Measurements from ENCODE around the gene LCLAT1.
A peak's percentile ranks its signal among the peaks of the same experiment; 100 is the strongest.
"Not testable (repeated sequence)": the region's sequence is repeated elsewhere in the genome, so short reads cannot be mapped to it uniquely, and the experiment has no call there.

LCLAT1 gene

DNA sequence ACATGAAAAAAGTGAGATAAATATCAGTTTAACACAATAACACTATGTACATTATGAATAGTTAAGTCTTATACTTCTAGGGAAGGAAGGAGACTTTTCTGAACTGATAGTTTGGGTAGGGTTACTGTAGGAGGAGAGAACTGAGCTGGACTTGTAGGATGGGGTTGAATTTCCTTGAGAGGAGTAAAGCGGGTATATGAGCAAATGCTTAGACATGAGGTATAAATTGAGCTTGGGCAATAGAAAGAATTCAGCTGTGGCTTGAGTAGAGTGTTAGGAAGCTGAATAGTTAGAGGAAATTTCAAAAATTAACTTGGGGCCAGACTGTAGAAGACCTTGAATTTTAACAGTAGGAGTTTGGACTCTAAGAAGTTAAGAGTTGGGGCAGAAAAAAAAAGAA lies 45.1 kb downstream of the LCLAT1 start:
- no peak for DNase-seq

DNA sequence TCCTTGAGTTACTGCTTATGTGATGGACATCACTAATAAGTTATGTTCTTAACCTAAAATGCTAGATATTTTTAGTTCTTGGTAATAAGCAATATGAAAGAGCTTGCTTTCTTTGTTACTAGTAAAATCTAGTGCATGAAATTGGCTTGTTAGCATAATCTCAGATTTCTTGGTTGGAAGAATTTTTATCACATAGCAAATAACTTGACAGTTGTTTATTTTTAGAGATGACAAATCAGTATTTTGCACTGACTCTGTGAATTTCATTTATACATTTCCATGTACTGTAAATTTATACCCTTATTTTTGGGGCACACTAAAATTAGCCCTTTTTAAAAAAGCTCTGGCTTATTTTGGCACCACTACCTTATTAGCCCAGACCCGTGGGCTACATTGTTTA lies 45.6 kb downstream of the LCLAT1 start:
- DNase-seq: no peak

DNA sequence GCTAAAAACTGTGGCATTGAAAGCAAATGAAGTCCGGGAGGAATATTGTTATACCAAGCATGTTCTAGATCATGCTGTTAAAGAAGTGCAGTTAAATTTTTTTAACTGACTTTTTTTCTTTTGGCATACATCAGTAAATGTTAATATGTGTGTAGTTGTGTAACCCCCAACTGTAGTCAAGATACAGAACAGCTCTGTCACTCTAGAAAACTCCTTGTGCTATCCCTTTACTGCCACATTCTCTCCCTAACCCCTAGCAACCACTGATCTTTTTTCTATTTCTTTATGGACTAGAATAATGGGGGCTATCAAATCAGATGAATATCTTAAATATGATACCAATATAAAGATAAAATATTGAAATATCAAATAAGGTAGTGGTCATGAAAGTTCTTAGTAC lies 46.4 kb downstream of the LCLAT1 start:
- DNase-seq: no peak

GRCh38 chr2:30495896-30496295 lies 48.9 kb downstream of the LCLAT1 start:
- DNase-seq: not testable (repeated sequence)

- DNase-seq: no peak
Measured at GRCh38 chr2:30499681-30500080, 52.6 kb downstream of the LCLAT1 start.

- no peak for DNase-seq
Measured at GRCh38 chr2:30500699-30501098, 53.7 kb downstream of the LCLAT1 start.

DNA sequence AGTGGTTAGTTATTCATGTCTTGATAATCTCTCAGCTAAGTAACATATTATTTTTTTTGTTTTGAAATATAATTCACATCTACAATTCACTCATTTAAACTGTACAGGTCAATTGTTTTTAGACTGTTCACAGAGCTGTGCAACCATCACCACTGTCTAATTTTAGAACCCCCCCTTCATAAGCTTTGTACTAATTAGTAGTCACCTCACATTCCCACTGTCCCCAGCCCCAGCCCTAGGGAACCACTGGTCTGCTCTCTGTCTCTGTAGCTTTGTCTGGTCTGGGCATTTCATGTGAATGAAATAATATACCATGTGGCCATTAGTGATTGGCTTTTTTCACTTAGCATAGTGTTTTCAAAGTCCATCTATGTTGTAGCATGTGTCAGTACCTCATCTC lies 55.3 kb downstream of the LCLAT1 start:
- no peak for DNase-seq

DNA sequence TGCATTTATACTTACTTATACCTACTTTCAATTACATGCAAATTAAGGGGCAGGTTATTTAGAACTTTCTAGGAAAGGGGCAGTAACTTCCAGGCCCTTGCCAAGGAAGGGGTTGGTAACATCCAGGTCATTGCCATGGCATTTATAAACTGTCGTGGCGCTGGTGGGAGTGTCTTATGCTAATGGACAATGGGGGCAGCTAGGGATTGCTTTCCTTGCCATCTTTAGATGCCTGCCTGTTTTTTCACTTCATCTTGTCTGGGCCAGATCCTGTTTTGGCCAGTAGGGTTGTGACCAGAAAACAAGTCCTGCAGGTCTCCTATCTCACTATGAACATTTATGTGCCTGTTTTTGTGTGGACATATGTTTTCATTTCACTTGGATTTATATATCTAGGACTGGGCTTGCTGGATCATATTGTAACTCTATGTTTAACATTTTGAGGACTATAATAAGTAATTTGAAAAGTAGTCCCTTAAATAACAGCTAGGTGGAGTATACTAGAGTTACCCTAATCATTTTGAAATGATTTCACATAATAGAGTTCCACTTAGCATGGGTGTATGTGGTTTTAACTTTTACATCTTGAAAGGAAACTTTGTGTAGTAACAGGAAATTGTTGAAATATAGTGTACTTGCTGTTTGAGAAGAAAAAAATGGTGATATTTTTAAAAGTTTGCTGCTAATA lies 56.1 kb downstream of the LCLAT1 start:
- no peak for DNase-seq

GRCh38 chr2:30503695-30504052 lies 56.6 kb downstream of the LCLAT1 start:
- DNase-seq: no peak

DNA sequence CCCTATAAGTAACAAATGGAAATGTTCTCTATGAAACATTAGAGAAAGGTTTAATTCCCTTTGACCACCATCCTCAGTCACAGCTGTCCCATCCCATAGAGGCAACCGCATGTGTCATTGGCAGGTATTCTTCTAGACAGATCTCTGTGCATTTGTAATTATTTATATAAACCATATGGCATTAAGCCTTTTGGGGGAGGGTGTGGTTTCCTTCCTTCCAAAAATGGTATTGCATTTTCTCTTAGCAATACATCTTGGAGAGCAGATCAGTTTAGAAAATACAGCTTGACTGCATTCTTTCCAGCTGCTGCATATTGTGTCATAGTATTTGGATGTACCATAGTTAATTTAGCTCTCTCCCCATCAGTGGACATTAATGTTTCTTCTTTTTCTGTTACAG lies 57.7 kb downstream of the LCLAT1 start:
- no peak for DNase-seq

GRCh38 chr2:30505500-30506180 lies 58.6 kb downstream of the LCLAT1 start:
- DNase-seq: no peak

DNA sequence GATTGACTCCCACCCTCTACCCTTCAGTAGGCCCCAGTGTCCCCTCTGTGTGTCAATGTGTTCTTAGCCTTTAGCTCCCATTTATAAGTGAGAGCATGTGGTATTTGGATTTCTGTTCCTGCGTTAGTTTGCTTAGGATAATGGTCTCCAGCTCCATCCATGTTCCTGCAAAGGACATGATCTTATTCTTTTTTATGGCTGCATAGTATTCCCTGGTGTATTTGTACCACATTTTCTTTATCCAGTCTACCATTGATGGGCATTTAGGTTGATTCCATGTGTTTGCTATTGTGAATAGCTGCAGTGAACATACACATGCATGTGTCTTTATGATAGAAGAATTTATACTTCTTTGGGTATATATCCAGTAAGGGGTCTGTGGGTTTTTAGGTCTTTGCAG lies 60.4 kb downstream of the LCLAT1 start:
- not testable (repeated sequence) for DNase-seq

- DNase-seq: no peak
Measured at GRCh38 chr2:30509716-30510115, 62.7 kb downstream of the LCLAT1 start.

- no peak for DNase-seq
Measured at GRCh38 chr2:30510409-30510808, 63.4 kb downstream of the LCLAT1 start.

GRCh38 chr2:30511122-30512083 lies 64.4 kb downstream of the LCLAT1 start:
- peak; percentile 85 for DNase-seq

DNA sequence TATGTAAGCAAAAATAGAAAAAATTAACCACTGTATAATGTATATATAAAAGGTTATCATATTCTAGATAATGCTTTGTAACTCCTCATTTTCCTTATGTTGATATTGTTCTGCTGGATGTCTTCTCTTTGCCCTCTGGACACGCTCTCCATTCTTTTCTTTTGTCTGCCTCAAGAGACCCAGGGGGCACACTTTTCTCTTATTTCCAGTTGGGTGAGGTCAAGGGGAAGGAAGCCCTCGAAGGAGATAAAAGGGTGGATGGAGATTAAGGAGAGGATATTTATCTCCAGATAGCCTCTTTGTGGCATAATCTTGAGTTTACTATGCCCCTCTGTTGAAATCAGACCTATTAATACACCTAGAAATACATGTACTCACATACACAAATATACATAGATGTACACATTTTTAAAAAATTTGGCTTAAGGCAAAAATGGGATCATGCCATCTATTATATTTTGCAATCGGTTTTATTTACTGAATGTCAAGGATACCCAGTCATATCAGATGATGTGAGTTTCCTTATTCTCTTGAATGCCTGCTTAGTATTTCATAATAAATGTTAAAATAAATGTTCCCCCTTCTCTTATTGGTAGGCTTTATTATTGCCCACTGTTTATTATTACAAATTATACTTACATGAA lies 65.3 kb downstream of the LCLAT1 start:
- DNase-seq: no peak

DNA sequence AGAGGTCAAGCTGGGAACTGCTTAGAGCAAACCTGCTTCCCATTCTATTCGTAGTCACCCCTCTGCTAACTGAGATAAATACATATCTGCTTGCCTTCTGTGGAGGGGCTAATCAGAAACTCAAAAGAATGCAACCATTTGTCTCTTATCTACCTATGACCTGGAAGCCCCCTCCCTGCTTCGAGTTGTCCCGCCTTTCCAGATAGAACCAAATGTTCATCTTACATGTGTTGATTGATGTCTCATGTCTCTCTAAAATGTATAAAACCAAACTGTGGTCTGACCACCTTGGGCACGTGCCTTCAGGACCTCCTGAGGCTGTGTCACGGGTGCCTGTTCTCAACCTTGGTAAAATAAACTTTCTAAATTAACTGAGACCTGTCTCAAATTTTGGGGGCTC lies 66.6 kb downstream of the LCLAT1 start:
- not testable (repeated sequence) for DNase-seq

DNA sequence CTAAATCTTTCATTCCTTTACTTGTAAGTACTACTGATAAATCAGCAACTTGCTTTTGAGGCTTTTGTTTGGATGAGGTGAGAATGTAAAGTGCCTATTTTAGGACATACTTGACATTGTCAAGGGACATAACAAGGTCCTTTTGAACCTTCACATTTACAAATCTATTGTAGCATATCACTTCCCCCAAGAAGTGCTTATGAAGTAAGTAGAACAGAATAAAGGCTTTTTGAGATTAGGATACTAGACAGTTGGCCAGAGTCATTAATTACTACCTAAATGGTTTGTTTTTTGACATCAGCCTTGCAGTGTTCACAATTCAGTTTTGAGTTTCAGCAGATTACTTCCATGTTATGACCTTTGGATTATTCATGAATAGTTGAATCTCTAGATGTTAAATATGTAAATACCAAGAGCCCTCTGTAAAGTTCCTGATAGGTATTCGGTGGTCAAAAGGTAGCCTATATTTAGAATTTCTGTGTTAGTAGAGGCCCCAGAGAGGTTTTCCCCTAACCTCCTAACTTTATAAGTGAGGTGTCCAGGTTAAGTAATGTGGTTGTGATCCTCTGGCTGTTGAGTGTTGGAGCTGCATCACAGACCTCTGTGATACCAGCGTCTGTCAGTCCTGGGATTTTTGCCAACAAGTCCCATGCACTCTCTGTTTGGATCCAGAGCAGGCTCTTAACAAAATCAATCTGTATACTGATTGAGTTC lies 67.2 kb downstream of the LCLAT1 start:
- peak; percentile 17 for DNase-seq

GRCh38 chr2:30514848-30515435 lies 67.9 kb downstream of the LCLAT1 start:
- no peak for DNase-seq

- no peak for DNase-seq
Measured at GRCh38 chr2:30516166-30516565, 69.1 kb downstream of the LCLAT1 start.

DNA sequence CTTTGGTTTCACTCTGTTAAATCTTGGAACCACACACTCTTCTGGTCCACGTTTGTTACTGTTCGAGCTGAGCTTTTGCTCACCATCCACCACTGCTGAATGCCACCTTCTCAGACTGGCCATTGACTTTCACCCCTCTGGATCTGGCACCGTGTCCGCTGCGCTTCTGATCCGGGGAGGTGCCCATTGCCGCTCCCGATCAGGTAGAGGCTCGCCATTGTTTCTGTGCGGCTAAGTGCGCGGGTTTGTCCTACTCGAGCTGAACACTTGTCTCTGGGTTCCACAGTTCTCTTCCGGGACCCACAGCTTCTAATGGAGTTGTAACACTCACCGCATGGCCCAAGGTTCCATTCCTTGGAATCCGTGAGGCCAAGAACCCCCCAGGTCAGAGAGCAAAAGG lies 72.8 kb downstream of the LCLAT1 start:
- no peak for DNase-seq

GRCh38 chr2:30522421-30522820 lies 75.4 kb downstream of the LCLAT1 start:
- DNase-seq: no peak
